Glomerular visceral epithelial cell (primary cell): ENCODE results near the gene SH3PXD2B.

Experiments
- DNase-seq: peaks from one replicate; pipeline ENCODE4 v3.0.0-alpha.2; 2016; ENCODE audit errors: extremely low spot score

SH3PXD2B gene

GRCh38 chr5:172453206-172453985 is 929 bp downstream of the SH3PXD2B start:
- peak; percentile 78 for DNase-seq

- DNase-seq = peak; percentile 62
Measured at GRCh38 chr5:172452398-172453205, 1.7 kb downstream of the SH3PXD2B start.

- DNase-seq = peak; percentile 75
Measured at GRCh38 chr5:172451771-172452197, 2.5 kb downstream of the SH3PXD2B start.

GRCh38 chr5:172450861-172451695 is 3.2 kb downstream of the SH3PXD2B start:
- DNase-seq = peak; percentile 42

- DNase-seq = no peak
Measured at GRCh38 chr5:172450453-172450852, 3.9 kb downstream of the SH3PXD2B start.

GRCh38 chr5:172448999-172449398 is 5.3 kb downstream of the SH3PXD2B start:
- DNase-seq = no peak

GRCh38 chr5:172447646-172448365 is 6.5 kb downstream of the SH3PXD2B start:
- DNase-seq = no peak

- no peak for DNase-seq
Measured at GRCh38 chr5:172446336-172447051, 7.8 kb downstream of the SH3PXD2B start.

GRCh38 chr5:172445866-172446265 is 8.5 kb downstream of the SH3PXD2B start:
- no peak for DNase-seq

GRCh38 chr5:172444626-172445365 is 9.5 kb downstream of the SH3PXD2B start:
- no peak for DNase-seq

GRCh38 chr5:172444110-172444510 is 10.2 kb downstream of the SH3PXD2B start:
- DNase-seq = peak; percentile 39

- peak; percentile 97 for DNase-seq
Measured at GRCh38 chr5:172443441-172444109, 10.8 kb downstream of the SH3PXD2B start.

GRCh38 chr5:172442592-172442991 is 11.7 kb downstream of the SH3PXD2B start:
- no peak for DNase-seq

GRCh38 chr5:172441262-172441751 is 13.0 kb downstream of the SH3PXD2B start:
- no peak for DNase-seq

GRCh38 chr5:172440486-172440885 is 13.8 kb downstream of the SH3PXD2B start:
- no peak for DNase-seq

GRCh38 chr5:172439785-172440477 is 14.4 kb downstream of the SH3PXD2B start:
- DNase-seq = no peak

- DNase-seq = no peak
Measured at GRCh38 chr5:172438319-172438668, 16.0 kb downstream of the SH3PXD2B start.

GRCh38 chr5:172437445-172438318 is 16.6 kb downstream of the SH3PXD2B start:
- DNase-seq = peak; percentile 94
